OCI-LY7 (cell line): ENCODE measurements around the gene MRPL22. TPM values are rescaled to one million over a fixed set of nuclear protein-coding genes. Genes with fewer than 3 reads are reported as not detected.

Source experiments
- BruUV-seq: library from RNA; stranded (reverse); fragments of 400-500 nt; replicated peaks from 2 replicates; lab custom pipeline; 2021; lab: Mats Ljungman, UMichigan
- CTCF ChIA-PET: fragments of 300-600 bp; sonication (Branson Sonifier 250); formaldehyde crosslinking; loops from one replicate; lab custom pipeline; 2022; ENCODE audit warnings: antibody characterized with exemption; ENCODE audit not compliant: unreplicated experiment; lab: Charles Lee
- POLR2A ChIA-PET: fragments of 300-600 bp; sonication (Branson Sonifier 250); formaldehyde crosslinking; loops from one replicate; lab custom pipeline; 2022; ENCODE audit warnings: antibody characterized with exemption; lab: Charles Lee
- DNase-seq: peaks from one replicate; pipeline ENCODE4 v3.0.0-alpha.2; 2015; ENCODE audit warnings: low spot score
- H2AFZ ChIP-seq: fragments of 200-600 bp; sonication (generic), shearing (Covaris generic); 2 replicates; pipeline ENCODE4 v1.6.1; 2014; ENCODE audit warnings: mild to moderate bottlenecking, antibody characterized with exemption, low read length, moderate library complexity
- H3K27ac ChIP-seq: fragments of 200-600 bp; sonication (generic); 2 replicates; pipeline ENCODE4 v1.5.1; 2014; ENCODE audit warnings: mixed run types, low read depth, mild to moderate bottlenecking, moderate library complexity, low read length, inconsistent platforms; ENCODE audit not compliant: poor library complexity, severe bottlenecking
- H3K36me3 ChIP-seq: fragments of 200-600 bp; sonication (generic); 2 replicates; pipeline ENCODE4 v1.6.1; 2014; ENCODE audit warnings: mild to moderate bottlenecking, antibody characterized with exemption, low read length, moderate library complexity, mixed read lengths; ENCODE audit not compliant: insufficient read depth
- H3K4me1 ChIP-seq: fragments of 200-600 bp; sonication (generic); 2 replicates; pipeline ENCODE4 v1.5.1; 2014; ENCODE audit warnings: mild to moderate bottlenecking, low read length; ENCODE audit not compliant: insufficient read depth, poor library complexity, severe bottlenecking
- H3K4me2 ChIP-seq: fragments of 200-600 bp; sonication (generic); 2 replicates; pipeline ENCODE4 v1.6.1; 2014; ENCODE audit warnings: mild to moderate bottlenecking, low read length
- H3K4me3 ChIP-seq: fragments of 200-600 bp; sonication (generic); 2 replicates; pipeline ENCODE4 v1.5.1; 2014; ENCODE audit warnings: mild to moderate bottlenecking, low read depth, low read length; ENCODE audit not compliant: poor library complexity, severe bottlenecking
- H3K79me2 ChIP-seq: fragments of 200-600 bp; sonication (generic); 2 replicates; pipeline ENCODE4 v1.6.1; 2016; ENCODE audit warnings: low read depth, mild to moderate bottlenecking, low read length, moderate library complexity, mixed read lengths; ENCODE audit not compliant: insufficient read depth
- H3K9me2 ChIP-seq: fragments of 200-600 bp; sonication (generic); 2 replicates; pipeline ENCODE4 v1.6.1; 2016; ENCODE audit warnings: mild to moderate bottlenecking, low read length, mixed read lengths; ENCODE audit not compliant: insufficient read depth
- H3K9me3 ChIP-seq: fragments of 200-600 bp; sonication (generic); 2 replicates; pipeline ENCODE4 v1.6.1; 2014; ENCODE audit warnings: mild to moderate bottlenecking, mixed run types, low read length, mixed read lengths
- H4K20me1 ChIP-seq: fragments of 200-600 bp; sonication (generic); 2 replicates; pipeline ENCODE4 v1.6.1; 2014; ENCODE audit warnings: mild to moderate bottlenecking, antibody characterized with exemption, low read length, moderate library complexity, mixed read lengths; ENCODE audit not compliant: insufficient read depth
- CTCF ChIP-seq: fragments of 200-600 bp; sonication (generic); conservative IDR thresholded peaks from 2 replicates; pipeline ENCODE4 v1.5.1; 2014; ENCODE audit warnings: mild to moderate bottlenecking, antibody characterized with exemption, low read length, moderate library complexity, mixed read lengths
- EZH2phosphoT487 ChIP-seq: fragments of 200-600 bp; sonication (generic); IDR thresholded peaks from 2 replicates; pipeline ENCODE4 v1.6.1; 2018; ENCODE audit warnings: low read depth, borderline replicate concordance, mild to moderate bottlenecking, mixed run types, antibody characterized with exemption, low read length, moderate library complexity, mixed read lengths
- intact Hi-C: fragments of 100-400 bp; cut with micrococcal nuclease; formaldehyde crosslinking; loops from one replicate; pipeline ENCODE4 v1.10.0; 2022; ENCODE audit not compliant: unreplicated experiment
- total RNA-seq, 2 experiments: library from RNA; depleted of rRNA in 1 of 2; stranded (reverse); fragments of >200 nt in 1 of 2; shearing (Covaris generic) in 1 of 2; gene quantifications; 2 replicates each; pipeline ENCODE4 v1.2.3, GENCODE V29; 2014 to 2022

MRPL22 gene
- total RNA-seq, 2 experiments from 2014 or later: 34.0 to 91.8 TPM

- H3K9me3 ChIP-seq: no peaks in the 10 kb centered on the region
- H3K4me1 ChIP-seq: no peaks in the 10 kb centered on the region
- no peak overlapping the region for H3K27ac ChIP-seq
- TF ChIP-seq EZH2phosphoT487 (no peak), CTCF (no peak)
- no peaks in the 10 kb centered on the region for H4K20me1 ChIP-seq
- H3K4me2 ChIP-seq: no peak overlapping the region
- BruUV-seq: no TSS peak
- H3K79me2 ChIP-seq: no peaks in the 10 kb centered on the region
- intact Hi-C loops: no loop called here
- H3K36me3 ChIP-seq: peaks cover 87% of the 10 kb centered on the region
- H2AFZ ChIP-seq: no peak overlapping the region
- POLR2A ChIA-PET: no interaction called here
- H3K9me2 ChIP-seq: no peaks in the 10 kb centered on the region
- CTCF ChIA-PET: no interaction called here
- no peak for DNase-seq
- H3K4me3 ChIP-seq: no peak overlapping the region
These were observed 26.0 kb downstream of the MRPL22 start for GRCh38 chr5:154966874-154967273.

- no peaks in the 10 kb centered on the region for H3K9me3 ChIP-seq
- no peaks in the 10 kb centered on the region for H3K4me1 ChIP-seq
- H4K20me1 ChIP-seq: no peaks in the 10 kb centered on the region
- BruUV-seq: no TSS peak
- H3K4me2 ChIP-seq: no peak overlapping the region
- no peak overlapping the region for H3K27ac ChIP-seq
- ChIA-PET CTCF (no interaction called here), POLR2A (no interaction called here)
- intact Hi-C loops: no loop called here
- peak; percentile 83 for TF ChIP-seq CTCF
- TF ChIP-seq EZH2phosphoT487: no peak
- H2AFZ ChIP-seq: no peak overlapping the region
- H3K79me2 ChIP-seq: no peaks in the 10 kb centered on the region
- peaks cover 80% of the 10 kb centered on the region for H3K36me3 ChIP-seq
- no peak overlapping the region for H3K4me3 ChIP-seq
- no peaks in the 10 kb centered on the region for H3K9me2 ChIP-seq
- peak; percentile 7 for DNase-seq
These were observed 26.6 kb downstream of the MRPL22 start for GRCh38 chr5:154967421-154968024.

GRCh38 chr5:154968953-154969352 is 28.1 kb downstream of the MRPL22 start:
- Histone ChIP-seq H3K27ac (no peak overlapping the region), H3K79me2 (no peaks in the 10 kb centered on the region), H3K36me3 (peaks cover 67% of the 10 kb centered on the region), H4K20me1 (no peaks in the 10 kb centered on the region), H3K4me2 (no peak overlapping the region), H3K9me3 (no peaks in the 10 kb centered on the region), H2AFZ (no peak overlapping the region), H3K9me2 (no peaks in the 10 kb centered on the region), H3K4me1 (no peaks in the 10 kb centered on the region), H3K4me3 (no peak overlapping the region)
- no TSS peak for BruUV-seq
- DNase-seq: no peak
- ChIA-PET POLR2A (interaction anchor here (1.0 kb wide), 1 partner anchor 16 kb away, joined by 3 read pairs; no protein-coding TSS in a partner anchor), CTCF (no interaction called here)
- intact Hi-C loops: no loop called here
- TF ChIP-seq EZH2phosphoT487 (no peak), CTCF (no peak)
